ENCODE results near the gene GGTLC1.

DNA sequence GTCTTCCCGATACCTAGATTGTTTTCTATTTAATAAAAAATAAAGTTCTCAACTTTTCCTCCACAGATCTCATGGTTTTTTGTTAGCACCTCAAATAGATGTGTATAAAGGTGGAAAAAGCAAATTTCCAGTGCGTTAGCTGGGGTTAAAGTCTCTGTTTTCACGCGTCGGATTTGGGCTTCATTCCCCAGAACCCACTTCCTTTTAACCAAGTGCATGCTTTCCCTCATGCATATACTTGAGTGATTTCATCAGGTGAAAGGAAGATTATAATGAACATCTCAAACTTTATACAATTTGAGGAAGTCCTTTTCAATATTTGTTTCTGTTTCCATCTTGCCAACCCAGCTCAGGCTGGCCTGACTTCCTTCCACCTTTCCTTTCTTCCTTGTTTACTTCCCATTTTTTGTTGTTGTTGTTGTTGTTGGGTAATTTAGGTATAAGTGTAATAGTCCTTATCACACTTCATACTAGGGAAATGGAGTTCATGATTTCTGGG lies 43.9 kb upstream of the GGTLC1 start:
- TF ChIP-seq, protein P1, sequence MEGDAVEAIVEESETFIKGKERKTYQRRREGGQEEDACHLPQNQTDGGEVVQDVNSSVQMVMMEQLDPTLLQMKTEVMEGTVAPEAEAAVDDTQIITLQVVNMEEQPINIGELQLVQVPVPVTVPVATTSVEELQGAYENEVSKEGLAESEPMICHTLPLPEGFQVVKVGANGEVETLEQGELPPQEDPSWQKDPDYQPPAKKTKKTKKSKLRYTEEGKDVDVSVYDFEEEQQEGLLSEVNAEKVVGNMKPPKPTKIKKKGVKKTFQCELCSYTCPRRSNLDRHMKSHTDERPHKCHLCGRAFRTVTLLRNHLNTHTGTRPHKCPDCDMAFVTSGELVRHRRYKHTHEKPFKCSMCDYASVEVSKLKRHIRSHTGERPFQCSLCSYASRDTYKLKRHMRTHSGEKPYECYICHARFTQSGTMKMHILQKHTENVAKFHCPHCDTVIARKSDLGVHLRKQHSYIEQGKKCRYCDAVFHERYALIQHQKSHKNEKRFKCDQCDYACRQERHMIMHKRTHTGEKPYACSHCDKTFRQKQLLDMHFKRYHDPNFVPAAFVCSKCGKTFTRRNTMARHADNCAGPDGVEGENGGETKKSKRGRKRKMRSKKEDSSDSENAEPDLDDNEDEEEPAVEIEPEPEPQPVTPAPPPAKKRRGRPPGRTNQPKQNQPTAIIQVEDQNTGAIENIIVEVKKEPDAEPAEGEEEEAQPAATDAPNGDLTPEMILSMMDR (IDR thresholded peaks at IDR 0.05 in 4 of 5, conservative IDR thresholded peaks at IDR 0.05 in 1 of 5), result no peak
- no peak for TF ChIP-seq POLR2A (IDR thresholded peaks at IDR 0.05)

All from gastrocnemius medialis (tissue), 4 donors.